ENCODE results near the gene TMEM9.
A peak's percentile ranks its signal among the peaks of the same experiment; 100 is the strongest.

Gene TMEM9

GRCh38 chr1:201154389-201155165, at the start of gene TMEM9:
Gene TMEM9, minus strand, starts transcription at chr1:201154474. Its CDS starts 551 bp downstream, at chr1:201153923.
- H3K27ac ChIP-seq = no peak within 1 kb of the TSS
- peak; percentile 48 for DNase-seq (ENCODE audit: low read depth, low spot score)

DNA sequence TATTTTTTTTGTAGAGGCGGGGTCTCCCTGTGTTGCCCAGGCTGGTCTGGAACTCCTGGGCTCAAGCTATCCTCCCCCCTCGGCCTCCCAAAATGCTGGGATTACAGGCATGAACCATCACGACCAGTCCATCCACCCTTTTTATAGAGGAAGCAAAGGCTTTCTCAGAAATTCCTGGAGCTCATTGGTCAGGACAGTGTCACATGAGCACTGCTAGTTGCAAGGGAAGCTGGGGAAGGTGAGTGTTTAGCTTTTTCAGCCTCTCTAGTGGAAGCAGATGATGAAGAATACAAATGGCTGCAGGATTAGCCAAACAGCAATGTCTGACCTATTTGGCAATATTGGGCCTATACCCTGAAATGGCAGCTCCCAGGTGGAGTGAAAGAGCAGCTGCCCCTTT, 44.3 kb upstream of the TMEM9 start:
- no peak for DNase-seq (ENCODE audit: low read depth, low spot score)
- no peak overlapping the region for H3K27ac ChIP-seq

- no peak for DNase-seq (ENCODE audit: low read depth, low spot score)
- no peak overlapping the region for H3K27ac ChIP-seq
Measured at GRCh38 chr1:201194046-201194445, 39.8 kb upstream of the TMEM9 start.

- H3K27ac ChIP-seq = no peak overlapping the region
- DNase-seq (ENCODE audit: low read depth, low spot score) = no peak
Measured at GRCh38 chr1:201192261-201192788, 38.1 kb upstream of the TMEM9 start.

DNA sequence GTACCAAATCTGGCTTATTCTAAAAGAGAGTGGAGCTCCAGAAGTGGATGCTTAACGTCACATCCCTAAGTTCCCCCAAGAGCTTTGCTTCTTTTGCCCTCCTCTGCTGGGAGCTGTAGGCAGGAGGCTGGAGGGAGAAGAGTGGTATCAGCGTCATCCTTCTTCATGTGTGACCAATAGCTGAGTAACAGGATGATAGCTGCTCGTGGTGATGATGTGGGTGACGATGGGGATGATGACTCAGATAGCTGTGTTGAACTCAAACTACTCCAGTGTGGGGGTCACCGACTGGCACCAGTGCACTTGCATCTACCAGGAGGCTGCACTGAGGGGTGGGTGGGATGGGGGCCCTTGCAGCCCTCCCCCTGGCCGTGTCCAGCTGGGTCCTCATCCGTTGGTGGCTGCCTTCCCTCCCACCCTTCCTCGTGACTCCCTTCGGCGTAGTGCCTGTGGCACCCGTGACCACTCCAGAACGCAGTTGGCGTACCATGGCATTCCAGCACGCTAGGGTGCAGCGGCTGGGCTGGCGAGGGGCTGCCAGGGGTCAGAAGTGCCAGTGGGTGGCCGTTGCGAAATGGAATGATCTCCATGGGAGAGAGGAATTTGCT, 37.5 kb upstream of the TMEM9 start:
- DNase-seq (ENCODE audit: low read depth, low spot score) = peak; percentile 70

DNA sequence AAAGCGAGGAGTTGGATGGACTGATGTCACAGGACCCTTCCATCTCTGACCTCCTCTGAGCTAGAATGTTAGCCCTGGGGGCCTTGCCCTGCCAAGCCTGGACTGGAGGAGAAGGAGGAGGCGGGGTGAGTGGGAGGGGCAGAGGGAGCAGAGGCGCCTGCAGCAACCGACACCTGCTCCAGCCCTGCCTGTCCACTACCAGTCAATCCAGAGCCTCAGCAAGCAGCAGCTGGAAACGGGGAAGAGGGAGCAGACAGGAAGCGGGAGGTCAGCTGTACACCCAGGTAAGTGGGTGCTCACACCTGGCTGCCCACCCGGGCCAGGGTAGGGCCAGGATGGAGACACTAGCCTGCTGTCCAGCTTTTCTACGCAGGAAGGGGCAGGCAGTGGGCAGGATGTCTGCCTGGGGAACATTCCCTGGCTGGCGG, 36.4 kb upstream of the TMEM9 start, which contains the start of gene IGFN1:
IGFN1 (plus strand) TSS at position 201 of the 428 bp plus-strand sequence. CDS start 2,470 bp downstream, outside the sequence.
- no peak for DNase-seq (ENCODE audit: low read depth, low spot score)
- no peak within 1 kb of the TSS for H3K27ac ChIP-seq

More for the DNA sequence above, 37.5 kb upstream of the TMEM9 start:
- no peak overlapping the region for H3K27ac ChIP-seq

DNA sequence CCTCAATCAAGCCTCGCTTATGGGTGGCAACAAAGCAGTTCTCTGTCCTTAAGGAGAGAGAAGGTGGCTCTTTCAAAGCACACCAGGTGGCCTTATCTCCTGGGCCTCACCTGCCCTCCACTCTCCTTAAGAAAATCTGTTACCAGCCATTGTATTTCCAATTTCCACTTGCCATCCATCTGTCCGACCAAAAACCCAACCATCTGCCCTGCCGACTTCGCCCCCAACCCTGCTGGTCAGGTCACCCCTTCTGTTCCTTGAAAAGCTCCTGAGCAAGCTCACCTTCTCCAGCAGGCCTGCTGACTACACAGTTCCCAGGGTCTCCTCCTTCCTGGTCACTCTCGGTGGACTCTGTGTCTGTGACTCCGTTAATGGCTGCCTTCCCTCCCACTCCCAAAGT, 35.7 kb upstream of the TMEM9 start:
- no peak overlapping the region for H3K27ac ChIP-seq
- DNase-seq (ENCODE audit: low read depth, low spot score) = no peak

DNA sequence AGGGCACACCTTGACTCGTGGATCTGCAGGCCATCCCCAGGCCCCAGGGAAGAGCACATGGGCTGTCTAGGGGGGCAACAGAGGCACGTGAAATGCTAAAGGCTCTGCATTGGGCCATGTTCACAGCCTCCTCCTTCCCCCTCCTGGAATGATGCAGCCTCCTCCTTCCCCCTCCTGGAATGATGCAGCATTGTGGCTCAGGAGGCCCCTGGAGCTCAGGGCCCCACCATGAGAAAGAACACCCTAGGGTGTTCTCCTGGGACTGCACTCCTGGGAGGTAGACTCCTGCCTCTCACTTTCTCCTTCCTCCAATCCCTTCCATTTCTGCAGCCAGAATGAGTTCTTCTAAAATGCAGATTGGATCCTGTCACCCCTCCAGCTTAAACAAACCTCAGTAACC, 34.8 kb upstream of the TMEM9 start:
- H3K27ac ChIP-seq = no peak overlapping the region
- DNase-seq (ENCODE audit: low read depth, low spot score) = no peak

- no peak overlapping the region for H3K27ac ChIP-seq
- no peak for DNase-seq (ENCODE audit: low read depth, low spot score)
Measured at GRCh38 chr1:201186192-201186591, 31.9 kb upstream of the TMEM9 start.

DNA sequence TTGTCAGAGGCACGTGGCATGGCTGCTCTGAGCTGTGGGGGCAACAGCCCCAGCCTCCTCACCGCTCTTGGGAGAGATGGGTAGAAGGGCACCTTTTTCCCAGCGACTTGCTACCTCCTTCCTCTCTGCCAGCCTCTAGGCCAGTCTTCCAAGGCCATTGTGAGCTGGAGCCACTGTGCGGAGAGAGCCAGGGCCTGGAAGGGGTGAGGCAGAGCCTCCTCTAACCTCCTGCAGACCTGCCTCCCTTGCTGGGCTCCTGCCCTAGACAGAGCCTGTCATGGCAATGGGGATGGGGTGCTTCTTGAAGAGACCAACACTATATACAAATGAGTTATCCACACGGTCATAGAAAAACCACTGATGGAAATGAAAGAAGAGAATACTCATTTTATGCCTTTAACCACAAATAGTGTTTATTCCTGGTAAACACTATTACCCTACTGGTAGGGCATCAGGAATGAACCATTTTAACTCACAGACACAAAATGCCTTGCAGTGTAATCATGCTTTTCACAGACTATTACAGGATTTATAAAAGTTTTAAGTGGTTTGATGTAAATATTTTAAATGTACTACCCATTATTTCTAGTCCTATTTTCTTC, 31.4 kb upstream of the TMEM9 start:
- H3K27ac ChIP-seq = no peak overlapping the region
- no peak for DNase-seq (ENCODE audit: low read depth, low spot score)

GRCh38 chr1:201185123-201185453, 30.8 kb upstream of the TMEM9 start:
- no peak overlapping the region for H3K27ac ChIP-seq
- DNase-seq (ENCODE audit: low read depth, low spot score) = no peak

- DNase-seq (ENCODE audit: low read depth, low spot score) = no peak
Measured at GRCh38 chr1:201184307-201185122, 30.2 kb upstream of the TMEM9 start.

DNA sequence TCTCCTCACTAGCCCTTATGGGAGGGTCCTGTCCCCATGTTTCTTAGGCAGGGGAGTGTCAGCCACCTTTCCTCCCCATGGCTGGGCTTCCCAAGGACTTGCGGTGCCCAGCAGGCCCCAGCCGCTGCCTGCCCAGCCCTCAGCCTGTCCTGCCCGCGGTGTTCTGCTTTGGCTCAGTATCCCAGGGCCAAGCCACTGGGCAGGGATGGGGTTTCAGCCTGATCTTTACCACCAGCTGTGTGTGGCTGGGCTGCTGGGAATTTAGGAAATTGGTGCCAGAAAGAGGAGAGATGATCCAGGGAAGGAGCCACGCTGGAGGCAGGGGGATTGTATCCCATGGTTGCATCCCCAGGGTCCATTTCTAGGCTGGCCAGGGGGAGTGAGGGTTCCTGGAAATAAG, 29.5 kb upstream of the TMEM9 start:
- no peak for DNase-seq (ENCODE audit: low read depth, low spot score)
- no peak overlapping the region for H3K27ac ChIP-seq

More at GRCh38 chr1:201184307-201185122, 30.2 kb upstream of the TMEM9 start:
- no peak overlapping the region for H3K27ac ChIP-seq

- no peak for DNase-seq (ENCODE audit: low read depth, low spot score)
- no peak overlapping the region for H3K27ac ChIP-seq
Measured at GRCh38 chr1:201183209-201183608, 28.9 kb upstream of the TMEM9 start.

GRCh38 chr1:201181726-201182125, 27.5 kb upstream of the TMEM9 start:
- H3K27ac ChIP-seq = no peak overlapping the region
- no peak for DNase-seq (ENCODE audit: low read depth, low spot score)

- no peak for DNase-seq (ENCODE audit: low read depth, low spot score)
- no peak overlapping the region for H3K27ac ChIP-seq
Measured at GRCh38 chr1:201181323-201181722, 27.0 kb upstream of the TMEM9 start.

DNA sequence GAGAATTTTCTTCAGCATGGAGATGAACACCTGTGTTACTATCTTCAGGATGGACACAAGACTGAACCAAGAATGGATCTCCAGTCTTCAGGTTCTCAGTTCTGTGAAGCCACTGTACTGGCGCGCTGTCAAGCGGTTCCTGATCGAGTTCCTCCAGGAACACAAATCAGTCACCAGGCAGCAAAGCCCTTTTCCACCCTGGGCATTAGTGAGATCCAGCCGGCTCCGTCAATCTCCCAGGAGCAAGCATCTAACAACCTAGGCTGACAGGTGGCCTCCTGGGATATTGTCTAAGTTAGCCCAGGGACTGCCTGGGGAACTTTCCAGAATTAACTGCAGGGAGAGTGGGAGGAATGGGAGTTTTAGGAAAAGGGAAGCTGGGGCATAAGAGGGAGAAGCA, 26.6 kb upstream of the TMEM9 start:
- DNase-seq (ENCODE audit: low read depth, low spot score) = no peak
- no peak overlapping the region for H3K27ac ChIP-seq

DNA sequence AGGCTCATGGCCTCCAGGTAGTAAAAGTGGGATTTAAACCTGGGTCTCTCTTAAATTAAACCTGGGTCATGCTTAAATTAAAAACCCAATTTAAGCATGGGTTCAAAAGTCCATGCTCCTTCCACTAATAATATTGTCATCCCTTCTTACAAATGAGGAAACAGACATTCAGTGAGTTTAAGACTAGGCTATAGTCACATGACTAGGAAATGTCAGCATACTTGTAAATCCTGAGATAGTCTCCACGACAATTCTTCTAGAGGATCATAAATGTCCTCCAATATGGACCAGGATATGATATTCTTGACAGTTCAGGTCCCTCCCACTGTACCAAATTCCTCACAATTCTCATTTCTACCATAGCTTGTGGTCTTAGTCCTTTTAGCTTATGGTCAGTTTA, 25.9 kb upstream of the TMEM9 start:
- no peak overlapping the region for H3K27ac ChIP-seq
- DNase-seq (ENCODE audit: low read depth, low spot score) = no peak

GRCh38 chr1:201178718-201179117, 24.4 kb upstream of the TMEM9 start:
- DNase-seq (ENCODE audit: low read depth, low spot score) = no peak

DNA sequence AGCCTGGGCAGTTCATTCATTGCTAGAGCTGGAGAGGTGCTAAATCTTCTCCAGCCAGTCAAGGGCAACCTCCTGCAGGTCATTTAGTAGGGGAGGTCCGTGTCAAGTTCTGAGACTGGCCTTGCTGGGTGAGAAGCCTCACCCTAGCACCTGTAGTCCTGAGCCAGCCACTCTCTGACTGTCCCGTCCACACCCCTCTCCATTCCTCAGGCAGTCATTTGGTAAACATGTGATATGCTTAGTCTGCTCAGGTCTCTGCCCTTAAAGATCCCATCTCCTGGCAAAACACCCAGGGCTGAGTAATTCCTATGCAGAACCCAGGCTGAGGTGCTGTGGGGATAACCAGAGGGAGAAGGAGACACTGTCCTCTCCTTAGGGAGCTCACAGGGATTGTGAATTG, 22.7 kb upstream of the TMEM9 start:
- peak; percentile 59 for DNase-seq (ENCODE audit: low read depth, low spot score)
- H3K27ac ChIP-seq = peak overlapping the region; percentile 35

More at GRCh38 chr1:201178718-201179117, 24.4 kb upstream of the TMEM9 start:
- no peak overlapping the region for H3K27ac ChIP-seq
